GM06990 (cell line): ENCODE results near the gene CARHSP1.
A peak's percentile ranks its signal among the peaks of the same experiment; 100 is the strongest.
"Not testable (repeated sequence)": the region's sequence is repeated elsewhere in the genome, so short reads cannot be mapped to it uniquely, and the experiment has no call there.

Experiments used
- DNase-seq: peaks from one replicate; pipeline ENCODE4 v3.0.0-alpha.2; 2011; ENCODE audit not compliant: insufficient read length; ENCODE audit errors: extremely low read depth
- H3K27me3 ChIP-seq: replicated peaks from 2 replicates; pipeline ENCODE4 v1.6.0; 2011; ENCODE audit warnings: low read length; ENCODE audit not compliant: control insufficient read depth, insufficient read depth
- H3K36me3 ChIP-seq: 2 replicates; pipeline ENCODE4 v1.5.1; 2011; ENCODE audit warnings: low read length; ENCODE audit not compliant: control insufficient read depth, insufficient read depth
- H3K4me3 ChIP-seq: replicated peaks from 2 replicates; pipeline ENCODE4 v1.5.1; 2011; ENCODE audit warnings: low read depth, mild to moderate bottlenecking, control low read depth, low read length
- CTCF ChIP-seq: IDR thresholded peaks from 2 replicates; pipeline ENCODE4 v1.5.1; 2011; ENCODE audit warnings: low read length, control low read depth, mild to moderate bottlenecking, inconsistent platforms; ENCODE audit not compliant: insufficient read depth, poor library complexity, severe bottlenecking

CARHSP1 gene

DNA sequence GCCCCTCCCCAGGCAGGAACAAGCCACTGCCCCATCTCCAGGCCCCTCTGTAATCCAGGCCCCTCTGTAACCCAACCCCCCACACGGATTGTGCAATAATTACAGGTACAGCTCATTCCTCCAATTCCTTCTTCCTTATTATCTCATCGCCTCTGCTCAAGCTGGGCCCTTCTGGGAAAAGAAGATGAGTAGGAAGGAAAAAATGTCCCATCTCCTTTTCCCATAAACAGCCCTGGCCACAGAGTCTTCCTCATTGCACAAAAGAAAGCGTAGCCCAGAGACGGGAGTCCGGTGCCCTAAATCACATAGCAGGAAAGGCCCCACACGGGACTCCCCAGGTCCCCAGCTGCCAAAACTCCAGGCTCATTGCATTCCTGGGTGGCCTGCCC is 9.7 kb upstream of the CARHSP1 start:
- no peak for DNase-seq
- no peaks in the 10 kb centered on the region for H3K27me3 ChIP-seq
- H3K36me3 ChIP-seq, result no peaks in the 10 kb centered on the region
- H3K4me3 ChIP-seq, result no peak overlapping the region
- TF ChIP-seq CTCF, result no peak

DNA sequence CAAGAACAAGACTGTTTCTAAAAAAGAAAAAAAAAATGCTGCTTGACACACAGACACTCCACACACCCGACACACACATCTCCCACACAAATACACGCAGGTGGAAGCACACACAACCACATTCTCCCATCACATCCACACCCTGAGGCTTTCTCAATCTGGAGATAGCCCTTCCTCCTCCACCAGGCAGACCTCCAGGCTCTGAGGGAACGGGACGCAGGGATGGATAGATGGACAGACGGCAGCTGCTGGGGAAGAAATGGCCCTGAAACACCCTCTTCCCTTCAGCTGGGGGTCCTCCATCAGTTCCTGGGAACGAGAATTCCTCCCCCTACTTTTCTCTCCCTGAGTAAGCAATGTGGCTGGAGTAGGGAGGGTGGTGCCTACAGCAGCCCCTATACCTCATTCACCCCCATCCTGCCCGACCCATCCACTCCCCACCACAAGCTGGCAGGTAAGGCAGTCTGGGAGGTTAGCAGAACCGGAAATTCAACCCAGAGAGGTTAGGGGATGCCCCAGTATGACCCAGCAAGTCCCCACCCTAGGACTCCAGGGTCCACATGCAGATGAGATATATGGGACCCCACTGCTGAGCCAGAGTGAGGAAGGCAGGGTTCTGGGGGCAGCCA is 9.2 kb upstream of the CARHSP1 start:
- TF ChIP-seq CTCF, result no peak
- DNase-seq, result no peak
- Histone ChIP-seq H3K27me3 (no peaks in the 10 kb centered on the region), H3K4me3 (no peak overlapping the region), H3K36me3 (no peaks in the 10 kb centered on the region)

GRCh38 chr16:8875317-8875716 is 6.5 kb upstream of the CARHSP1 start:
- DNase-seq, H3K4me3 ChIP-seq, H3K27me3 ChIP-seq, H3K36me3 ChIP-seq: not testable (repeated sequence)

GRCh38 chr16:8874388-8874787 is 5.6 kb upstream of the CARHSP1 start:
- no peak overlapping the region for H3K4me3 ChIP-seq
- TF ChIP-seq CTCF, result no peak
- H3K27me3 ChIP-seq, result no peaks in the 10 kb centered on the region
- no peak for DNase-seq
- H3K36me3 ChIP-seq, result no peaks in the 10 kb centered on the region

DNA sequence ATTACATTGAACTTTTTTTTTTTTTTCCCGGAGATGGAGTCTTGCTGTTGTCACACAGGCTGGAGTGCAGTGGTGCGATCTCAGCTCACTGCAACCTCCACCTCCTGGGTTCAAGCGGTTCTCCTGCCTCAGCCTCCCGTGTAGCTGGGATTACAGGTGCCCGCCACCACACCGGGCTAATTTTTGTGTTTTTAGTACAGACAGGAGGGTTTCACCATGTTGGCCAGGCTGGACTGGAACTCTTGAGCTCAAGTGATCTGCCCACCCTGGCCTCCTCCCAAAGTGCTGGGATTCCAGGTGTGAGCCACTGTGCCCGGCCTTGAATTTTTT is 5.0 kb upstream of the CARHSP1 start:
- not testable (repeated sequence) for H3K4me3 ChIP-seq, DNase-seq, H3K27me3 ChIP-seq, H3K36me3 ChIP-seq

DNA sequence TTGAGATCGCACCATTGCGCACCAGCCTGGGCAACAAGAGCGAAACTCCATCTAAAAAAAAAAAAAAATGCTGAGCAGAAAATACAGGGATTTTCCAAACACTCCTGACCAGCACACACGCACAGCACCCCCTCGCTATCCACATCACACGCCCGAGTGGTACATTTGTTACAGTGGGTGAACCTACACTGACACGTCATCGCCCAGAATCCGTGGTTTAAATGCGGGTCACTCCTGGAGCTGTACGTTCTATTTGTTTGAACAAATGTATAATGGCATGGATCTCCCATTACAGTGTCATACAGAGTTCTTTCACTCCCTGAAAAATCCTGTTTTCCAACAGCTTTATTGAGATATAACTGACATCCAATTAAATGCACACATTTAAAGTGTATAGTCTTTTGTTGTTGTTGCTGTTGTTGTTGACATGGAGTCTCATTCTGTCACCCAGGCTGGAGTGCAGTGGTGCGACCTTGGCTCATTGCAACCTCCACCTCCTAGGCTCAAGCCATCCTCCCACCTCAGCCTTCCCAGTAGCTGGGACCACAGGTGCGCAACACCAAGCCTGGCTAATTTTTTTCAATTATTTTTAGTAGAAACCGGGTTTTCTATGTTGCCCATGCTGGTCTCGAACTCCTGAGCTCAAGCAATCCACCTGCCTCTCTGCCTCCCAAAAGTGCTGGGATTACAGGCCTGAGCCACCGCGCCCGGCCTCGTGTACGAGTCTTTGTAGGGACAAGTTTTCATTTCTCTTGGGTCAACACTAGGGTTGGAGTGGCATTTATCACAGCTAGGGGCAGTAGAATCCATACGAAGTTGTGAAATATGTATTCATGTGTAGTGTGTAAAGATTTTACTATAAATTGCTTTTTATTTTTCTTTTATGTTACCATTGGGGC is 4.4 kb upstream of the CARHSP1 start:
- H3K36me3 ChIP-seq, result no peaks in the 10 kb centered on the region
- DNase-seq, result no peak
- H3K27me3 ChIP-seq, result no peaks in the 10 kb centered on the region
- no peak overlapping the region for H3K4me3 ChIP-seq
- TF ChIP-seq CTCF, result peak; percentile 12

- no peak overlapping the region for H3K4me3 ChIP-seq
- TF ChIP-seq CTCF, result no peak
- no peaks in the 10 kb centered on the region for H3K36me3 ChIP-seq
- H3K27me3 ChIP-seq, result no peaks in the 10 kb centered on the region
- no peak for DNase-seq
Measured at GRCh38 chr16:8872071-8872470, 3.3 kb upstream of the CARHSP1 start.

- DNase-seq, H3K36me3 ChIP-seq, H3K27me3 ChIP-seq, H3K4me3 ChIP-seq: not testable (repeated sequence)
Measured at GRCh38 chr16:8869988-8870241, 1.1 kb upstream of the CARHSP1 start.
